K562 (cell line): ENCODE data around the gene HEMGN. TPM values are rescaled to one million over a fixed set of nuclear protein-coding genes. Genes with fewer than 3 reads are reported as not detected.

ENCODE experiments used
- ATAC-seq: fragments of 200-7000 bp; cut with Tn5 transposase; 3 replicates; pipeline ENCODE4 v1.9.1; 2020; ENCODE audit warnings: moderate library complexity
- BruUV-seq: library from RNA; stranded (reverse); fragments of 400-500 nt; replicated peaks from 2 replicates; lab custom pipeline; 2021; lab: Mats Ljungman, UMichigan
- CTCF ChIA-PET: fragments of 300-600 bp; formaldehyde crosslinking; extraction: SDS; loops from one replicate; lab custom pipeline; 2021; ENCODE audit warnings: low intra/inter-chr PET ratio; lab: Yijun Ruan, JAX
- POLR2A ChIA-PET: fragments of 300-600, 350-650 bp; sonication (Branson Sonifier 250); formaldehyde crosslinking; extraction: SDS; loops from one replicate; lab custom pipeline; 2021; ENCODE audit warnings: antibody characterized with exemption, inconsistent platforms; lab: Yijun Ruan, JAX
- DNase-seq, 4 experiments: peaks; one replicate each; pipeline versions ENCODE4 v3.0.0 to v3.0.0-alpha.2; 2011 to 2018; ENCODE audit warnings: low spot score in 3 of 4, mixed read lengths in 3 of 4; ENCODE audit errors: extremely low read depth in 1 of 4
- FAIRE-seq: peaks from 2 replicates; lab custom pipeline; 2011; peaks lifted over from hg19 to GRCh38; lab: Jason Lieb, UNC
- H2AFZ ChIP-seq: 2 replicates; pipeline ENCODE4 v1.6.0; 2011; ENCODE audit warnings: low read depth, low read length, control low read depth, inconsistent platforms
- H3K27ac ChIP-seq: fragments of 200-600 bp; 3 replicates; pipeline ENCODE4 v1.8.0; 2011; ENCODE audit warnings: low read depth, mild to moderate bottlenecking, control low read depth, inconsistent platforms, low read length, moderate library complexity, mixed read lengths; ENCODE audit errors: extremely low read depth
- H3K27me3 ChIP-seq, 2 experiments: fragments of 300-600 bp in 1 of 2; 2 replicates in 1 of 2; 3 replicates in 1 of 2; pipeline versions ENCODE4 v1.6.0 to v1.8.0; 2011; ENCODE audit warnings: inconsistent platforms in 2 of 2, low read length in 2 of 2, mild to moderate bottlenecking in 1 of 2, mixed read lengths in 1 of 2, moderate library complexity in 1 of 2; ENCODE audit not compliant: control insufficient read depth in 2 of 2, insufficient read depth in 2 of 2
- H3K36me3 ChIP-seq: fragments of 300-600 bp; 3 replicates; pipeline ENCODE4 v1.8.0; 2011; ENCODE audit warnings: mild to moderate bottlenecking, low read length, inconsistent platforms; ENCODE audit not compliant: control insufficient read depth, insufficient read depth
- H3K4me1 ChIP-seq, 2 experiments: fragments of 200-600 bp in 1 of 2; replicated peaks in 1 of 2; 2 replicates in 1 of 2; 3 replicates in 1 of 2; pipeline versions ENCODE4 v1.5.1 to v1.8.0; 2011; ENCODE audit warnings: inconsistent platforms in 2 of 2, low read length in 2 of 2, mild to moderate bottlenecking in 1 of 2, mixed read lengths in 1 of 2, moderate library complexity in 1 of 2; ENCODE audit not compliant: control insufficient read depth in 2 of 2, insufficient read depth in 2 of 2
- H3K4me2 ChIP-seq: 2 replicates; pipeline ENCODE4 v1.6.1; 2011; ENCODE audit warnings: low read length, control low read depth, inconsistent platforms, mixed read lengths; ENCODE audit not compliant: insufficient read depth
- H3K4me3 ChIP-seq: fragments of 200-600 bp; sonication (generic), shearing (Covaris generic); 2 replicates; pipeline ENCODE4 v1.5.1; 2016; ENCODE audit warnings: control low read depth, inconsistent platforms
- H3K79me2 ChIP-seq: fragments of 200-600 bp; 3 replicates; pipeline ENCODE4 v1.8.0; 2011; ENCODE audit warnings: low read length, inconsistent platforms; ENCODE audit not compliant: control insufficient read depth, insufficient read depth
- H3K9ac ChIP-seq, 2 experiments: 2 replicates each; pipeline versions ENCODE4 v1.6.0 to v1.6.1; 2011; ENCODE audit warnings: low read depth in 2 of 2, low read length in 2 of 2, control low read depth in 1 of 2, inconsistent platforms in 1 of 2, mild to moderate bottlenecking in 1 of 2, mixed read lengths in 1 of 2; ENCODE audit not compliant: insufficient read depth in 1 of 2
- H3K9me1 ChIP-seq: one replicate; pipeline ENCODE4 v1.6.0; 2011; ENCODE audit warnings: inconsistent platforms, mild to moderate bottlenecking, low read length, moderate library complexity; ENCODE audit not compliant: control insufficient read depth, insufficient read depth
- H3K9me3 ChIP-seq: replicated peaks from 2 replicates; pipeline ENCODE4 v1.5.1; 2011; ENCODE audit warnings: low read depth, low read length, inconsistent platforms; ENCODE audit not compliant: control insufficient read depth, insufficient read depth
- H4K20me1 ChIP-seq: replicated peaks from 2 replicates; pipeline ENCODE4 v1.6.1; 2011; ENCODE audit warnings: low read length, inconsistent platforms, mixed read lengths; ENCODE audit not compliant: control insufficient read depth, insufficient read depth
- ASH1L ChIP-seq: fragments of 450-650 bp; IDR thresholded peaks from 2 replicates; pipeline ENCODE4 v1.6.1; 2018; ENCODE audit warnings: borderline replicate concordance, mild to moderate bottlenecking, low read depth; ENCODE audit not compliant: partially characterized antibody
- BMI1 ChIP-seq: fragments of 150-350 bp; IDR thresholded peaks from 2 replicates; pipeline ENCODE4 v1.6.1; 2014; ENCODE audit warnings: low read length
- ETV1 ChIP-seq: fragments of 450-650 bp; conservative IDR thresholded peaks from 2 replicates; pipeline ENCODE4 v1.6.1; 2016; ENCODE audit warnings: missing genetic modification characterization, control low read depth, low read depth, missing compliant biosample characterization
- GATA2 ChIP-seq: sonication (generic); formaldehyde crosslinking; IDR thresholded peaks from 2 replicates; pipeline ENCODE4 v1.4.0; 2020; ENCODE audit warnings: mild to moderate bottlenecking, missing genetic modification reagents
- MAFK ChIP-seq: IDR thresholded peaks from 2 replicates; pipeline ENCODE4 v1.6.1; 2011; ENCODE audit warnings: low read length, improper control_type of control experiment
- MLLT1 ChIP-seq, 2 experiments: fragments of 450-650 bp; IDR thresholded peaks; 2 replicates each; pipeline ENCODE4 v1.6.1; 2016
- MYC ChIP-seq, 2 experiments: fragments of 250-450 bp in 1 of 2; sonication (Bioruptor Pico) in 1 of 2; IDR thresholded peaks; 2 replicates each; pipeline versions ENCODE4 v1.5.1 to v1.6.1; 2012 to 2021; ENCODE audit warnings: low read depth in 2 of 2, borderline replicate concordance in 1 of 2, improper control_type of control experiment in 1 of 2, low read length in 1 of 2, mild to moderate bottlenecking in 1 of 2, moderate library complexity in 1 of 2
- NCOR1 ChIP-seq: fragments of 450-650 bp; IDR thresholded peaks from 2 replicates; pipeline ENCODE4 v1.6.1; 2016; ENCODE audit warnings: mild to moderate bottlenecking, moderate library complexity
- NFYB ChIP-seq: IDR thresholded peaks from 2 replicates; pipeline ENCODE4 v1.6.1; 2011; ENCODE audit warnings: mild to moderate bottlenecking, moderate library complexity; ENCODE audit not compliant: insufficient read length; ENCODE audit errors: extremely low read depth
- NR2C1 ChIP-seq, 2 experiments: fragments of 450-650 bp; IDR thresholded peaks; 2 replicates each; pipeline ENCODE4 v1.6.1; 2017; ENCODE audit warnings: mild to moderate bottlenecking in 2 of 2, antibody characterized with exemption in 1 of 2, inconsistent platforms in 1 of 2, missing compliant biosample characterization in 1 of 2, missing genetic modification characterization in 1 of 2
- TRIM24 ChIP-seq, 2 experiments: fragments of 450-650 bp; IDR thresholded peaks; 2 replicates each; pipeline ENCODE4 v1.6.1; 2016
- TSC22D4 ChIP-seq: fragments of 450-650 bp; IDR thresholded peaks from 2 replicates; pipeline ENCODE4 v1.6.1; 2016; ENCODE audit warnings: missing genetic modification characterization, missing biosample characterization, control low read depth
- ZBTB5 ChIP-seq: fragments of 450-650 bp; IDR thresholded peaks from 2 replicates; pipeline ENCODE4 v1.6.1; 2017; ENCODE audit warnings: antibody characterized with exemption
- ZNF121 ChIP-seq: sonication (generic); formaldehyde crosslinking; conservative IDR thresholded peaks from 2 replicates; pipeline ENCODE4 v1.8.0; 2022; ENCODE audit warnings: missing genetic modification reagents
- ZNF584 ChIP-seq: fragments of 200-800 bp; sonication (Bioruptor generic); IDR thresholded peaks from 2 replicates; pipeline ENCODE4 v1.6.1; 2016; ENCODE audit warnings: low read depth, mild to moderate bottlenecking, missing genetic modification characterization, missing compliant biosample characterization
- ZNF79 ChIP-seq: fragments of 250-450 bp; sonication (Bioruptor Pico); IDR thresholded peaks from 2 replicates; pipeline ENCODE4 v1.4.0; 2020; ENCODE audit warnings: low read depth, mild to moderate bottlenecking, moderate library complexity
- in situ Hi-C: fragments of 300-500 bp; cut with MboI; formaldehyde crosslinking; loops from 4 replicates; pipeline ENCODE4 v1.15.0; 2018; ENCODE audit warnings: inconsistent platforms, mixed read lengths
- intact Hi-C: fragments of 100-400 bp; cut with micrococcal nuclease; formaldehyde crosslinking; loops from 2 replicates; pipeline ENCODE4 v1.14.2; 2022
- polyA plus RNA-seq, 8 experiments: library from polyadenylated mRNA; depleted of rRNA in 4 of 8; stranded (reverse) in 5 of 8; unstranded in 3 of 8; fragments of >200 nt; fragmentation: Nextera tagmentation in 2 of 8; fragmentation: Illumina TruSeq in 1 of 8; extraction: Ambion mirVana in 2 of 8; extraction: Trizol in 1 of 8; gene quantifications; 2 replicates each; pipeline versions ENCODE4 v1.2.1 to v1.2.3, GENCODE V29; 2011 to 2014; ENCODE audit warnings: inconsistent platforms in 1 of 8, missing spikeins in 1 of 8
- total RNA-seq, 7 experiments: library from RNA; depleted of rRNA in 6 of 7; stranded (reverse); fragments of >200 nt in 6 of 7; fragmentation: Illumina TruSeq in 2 of 7; extraction: Trizol in 2 of 7; gene quantifications; 2 replicates each; pipeline versions ENCODE4 v1.2.1 to v1.2.3, GENCODE V29; 2011 to 2021; ENCODE audit warnings: low replicate concordance in 1 of 7
- TF ChIP-seq, protein P1 (sequence below): IDR thresholded peaks from 2 replicates; pipeline ENCODE4 v1.6.1; 2016; ENCODE audit warnings: missing genetic modification characterization, missing compliant biosample characterization

HEMGN gene
- total and polyA plus RNA-seq, 9 of the 15 experiments (the other 6 are each of a cell fraction or from before 2014, with no cell fraction given): 56.3 to 258 (median 137) TPM

DNA sequence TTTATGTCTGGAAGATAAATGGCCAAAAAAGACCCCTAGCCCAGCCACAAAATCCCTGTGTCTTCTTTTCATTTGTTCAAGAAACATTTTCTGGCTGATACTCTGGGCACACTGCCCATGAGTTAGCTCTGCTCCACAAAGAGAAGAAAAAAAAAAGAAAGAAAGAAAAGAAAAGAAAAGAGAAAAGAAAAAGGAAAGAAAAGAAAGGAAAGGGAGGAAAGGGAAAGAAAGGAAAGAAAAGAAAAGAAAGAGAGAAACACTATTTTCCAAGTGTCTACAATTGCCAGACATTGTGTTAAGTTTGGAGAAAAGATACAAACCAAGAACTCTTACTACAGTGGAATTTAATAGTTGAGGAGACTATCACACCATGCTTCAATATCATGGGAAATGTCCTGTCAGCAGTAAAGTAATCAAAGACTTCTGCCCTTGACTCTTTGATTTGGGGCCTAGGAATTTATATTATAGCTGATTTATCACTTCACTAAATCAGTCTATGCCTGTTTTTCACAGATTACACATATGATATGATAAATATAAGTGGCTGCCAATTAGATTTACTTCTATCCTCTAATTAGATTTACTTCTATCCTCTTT is 18.7 kb downstream of the HEMGN start:
- in situ Hi-C loops (loop anchor here (25.0 kb wide), 2 partner anchors 343 to 868 kb away; partner anchors contain the start of genes ANKS6 and TBC1D2), intact Hi-C loops (no loop called here)
- BruUV-seq: no TSS peak
- ChIA-PET CTCF (no interaction called here), POLR2A (interaction anchor here (0.6 to 5.8 kb wide), 14 partner anchors 8 to 532 kb away, joined by 3 to 61 read pairs (median 4); partner anchors contain the start of gene ANP32B)
- Histone ChIP-seq H3K27ac (peak overlapping the region; percentile 57; the same call in 2 of the 3 replicates), H3K9ac (peak overlapping the region in 1 of 2 experiments; percentile 91; a peak in 2 of 4 replicates), H2AFZ (0 out of 2 replicates have a peak overlapping the region, but pooled peaks have one; percentile 64), H3K9me1 (no peaks in the 10 kb centered on the region), H3K27me3 (no peaks in the 10 kb centered on the region), H3K4me3 (no peak overlapping the region), H3K4me2 (peak overlapping the region; percentile 62; the same call in 1 of the 2 replicates), H3K4me1 (peaks cover 5 to 21% of the 10 kb centered on the region in 2 experiments), H4K20me1 (no peaks in the 10 kb centered on the region), H3K36me3 (peaks cover 18% of the 10 kb centered on the region; the same call in 1 of the 3 replicates), H3K9me3 (no peaks in the 10 kb centered on the region), H3K79me2 (peaks cover 40% of the 10 kb centered on the region)
- FAIRE-seq (no peak), ATAC-seq (no peak), DNase-seq (no peak)
- TF ChIP-seq GATA2 (CRISPR knock-in tag) (no peak), ZNF584 (CRISPR knock-in tag) (no peak), TSC22D4 (no peak), ASH1L (peak; percentile 40), ETV1 (tag) (no peak), MLLT1 (IDR thresholded peaks at IDR 0.05) (peak; percentile 25 to 59; a peak in 1 of 4 replicates), ZNF121 (CRISPR knock-in tag) (no peak), MAFK (peak; percentile 83), NFYB (no peak), MYC (IDR thresholded peaks at IDR 0.05; ENCODE audit: low read depth, low read length) (no peak), MYC (CRISPR knock-in tag; IDR thresholded peaks at IDR 0.05; ENCODE audit: borderline replicate concordance, low read depth) (no peak), NR2C1 (IDR thresholded peaks at IDR 0.05) (0 out of 2 replicates have a peak, but pooled peaks have one; percentile 21), NR2C1 (tag; IDR thresholded peaks at IDR 0.05) (no peak), ZNF79 (no peak), TRIM24 (IDR thresholded peaks at IDR 0.05) (no peak), BMI1 (no peak), NCOR1 (no peak), ZBTB5 (no peak)
- TF ChIP-seq, protein P1, sequence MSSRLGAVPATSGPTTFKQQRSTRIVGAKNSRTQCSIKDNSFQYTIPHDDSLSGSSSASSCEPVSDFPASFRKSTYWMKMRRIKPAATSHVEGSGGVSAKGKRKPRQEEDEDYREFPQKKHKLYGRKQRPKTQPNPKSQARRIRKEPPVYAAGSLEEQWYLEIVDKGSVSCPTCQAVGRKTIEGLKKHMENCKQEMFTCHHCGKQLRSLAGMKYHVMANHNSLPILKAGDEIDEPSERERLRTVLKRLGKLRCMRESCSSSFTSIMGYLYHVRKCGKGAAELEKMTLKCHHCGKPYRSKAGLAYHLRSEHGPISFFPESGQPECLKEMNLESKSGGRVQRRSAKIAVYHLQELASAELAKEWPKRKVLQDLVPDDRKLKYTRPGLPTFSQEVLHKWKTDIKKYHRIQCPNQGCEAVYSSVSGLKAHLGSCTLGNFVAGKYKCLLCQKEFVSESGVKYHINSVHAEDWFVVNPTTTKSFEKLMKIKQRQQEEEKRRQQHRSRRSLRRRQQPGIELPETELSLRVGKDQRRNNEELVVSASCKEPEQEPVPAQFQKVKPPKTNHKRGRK (tag): peak; percentile 75; the same call in 1 of the 2 replicates
